OCI-LY1 (cell line): Measurements from ENCODE around the gene DNAH17.

Source experiments
- H2AFZ ChIP-seq: fragments of 200-600 bp; sonication (generic), shearing (Covaris generic); 2 replicates; pipeline ENCODE4 v1.6.0; 2014; ENCODE audit warnings: antibody characterized with exemption, mild to moderate bottlenecking, low read length
- H3F3A ChIP-seq: fragments of 200-600 bp; sonication (generic), shearing (Covaris generic); 2 replicates; pipeline ENCODE4 v1.6.0; 2014; ENCODE audit warnings: mild to moderate bottlenecking, antibody characterized with exemption, low read length, moderate library complexity; ENCODE audit not compliant: insufficient read depth
- H3K27ac ChIP-seq: fragments of 200-600 bp; sonication (generic); 2 replicates; pipeline ENCODE4 v1.5.1; 2014; ENCODE audit warnings: low read length, mixed run types, mild to moderate bottlenecking, low read depth; ENCODE audit not compliant: poor library complexity, severe bottlenecking
- H3K27me3 ChIP-seq: fragments of 200-600 bp; sonication (generic); 2 replicates; pipeline ENCODE4 v1.6.0; 2014; ENCODE audit warnings: antibody characterized with exemption, mild to moderate bottlenecking, low read length, moderate library complexity; ENCODE audit not compliant: insufficient read depth
- H3K36me3 ChIP-seq: fragments of 200-600 bp; sonication (generic); 2 replicates; pipeline ENCODE4 v1.6.1; 2014; ENCODE audit warnings: mild to moderate bottlenecking, antibody characterized with exemption, low read length, moderate library complexity, mixed read lengths; ENCODE audit not compliant: insufficient read depth
- H3K4me1 ChIP-seq: fragments of 200-600 bp; sonication (generic); 2 replicates; pipeline ENCODE4 v1.5.1; 2014; ENCODE audit warnings: mild to moderate bottlenecking, low read length, moderate library complexity; ENCODE audit not compliant: insufficient read depth, severe bottlenecking
- H3K4me2 ChIP-seq: fragments of 200-600 bp; sonication (generic), shearing (Covaris generic); 2 replicates; pipeline ENCODE4 v1.6.1; 2014; ENCODE audit warnings: low read length
- H3K4me3 ChIP-seq: fragments of 200-600 bp; sonication (generic); 2 replicates; pipeline ENCODE4 v1.5.1; 2014; ENCODE audit warnings: low read length, low read depth, mild to moderate bottlenecking, mixed read lengths; ENCODE audit not compliant: poor library complexity, severe bottlenecking
- H3K79me2 ChIP-seq: fragments of 200-600 bp; shearing (Covaris generic); 2 replicates; pipeline ENCODE4 v1.6.1; 2016; ENCODE audit warnings: mixed run types, low read length, mixed read lengths; ENCODE audit not compliant: insufficient read depth
- H3K9ac ChIP-seq: fragments of 200-600 bp; sonication (generic), shearing (Covaris generic); 2 replicates; pipeline ENCODE4 v1.6.1; 2014; ENCODE audit warnings: mild to moderate bottlenecking, low read length, mixed read lengths
- H3K9me2 ChIP-seq: fragments of 200-600 bp; sonication (generic), shearing (Covaris generic); 2 replicates; pipeline ENCODE4 v1.6.1; 2014; ENCODE audit warnings: low read depth, mild to moderate bottlenecking, low read length, mixed read lengths
- H3K9me3 ChIP-seq: fragments of 200-600 bp; shearing (Covaris generic); 2 replicates; pipeline ENCODE4 v1.6.1; 2014; ENCODE audit warnings: low read length, mixed read lengths
- H4K20me1 ChIP-seq: fragments of 200-600 bp; sonication (generic), shearing (Covaris generic); 2 replicates; pipeline ENCODE4 v1.6.0; 2016; ENCODE audit warnings: mild to moderate bottlenecking, low read length; ENCODE audit not compliant: insufficient read depth
- EZH2 ChIP-seq: fragments of 200-600 bp; sonication (generic), shearing (Covaris generic); IDR thresholded peaks from 2 replicates; pipeline ENCODE4 v1.8.0; 2017; ENCODE audit warnings: borderline replicate concordance, mixed run types, mild to moderate bottlenecking, antibody characterized with exemption, low read length, moderate library complexity, mixed read lengths
- TF ChIP-seq, protein P1 (sequence below): fragments of 200-600 bp; sonication (generic), shearing (Covaris generic); IDR thresholded peaks from 2 replicates; pipeline ENCODE4 v1.5.1; 2017; ENCODE audit warnings: mild to moderate bottlenecking, antibody characterized with exemption, low read length, moderate library complexity, mixed read lengths

The DNAH17 gene

DNA sequence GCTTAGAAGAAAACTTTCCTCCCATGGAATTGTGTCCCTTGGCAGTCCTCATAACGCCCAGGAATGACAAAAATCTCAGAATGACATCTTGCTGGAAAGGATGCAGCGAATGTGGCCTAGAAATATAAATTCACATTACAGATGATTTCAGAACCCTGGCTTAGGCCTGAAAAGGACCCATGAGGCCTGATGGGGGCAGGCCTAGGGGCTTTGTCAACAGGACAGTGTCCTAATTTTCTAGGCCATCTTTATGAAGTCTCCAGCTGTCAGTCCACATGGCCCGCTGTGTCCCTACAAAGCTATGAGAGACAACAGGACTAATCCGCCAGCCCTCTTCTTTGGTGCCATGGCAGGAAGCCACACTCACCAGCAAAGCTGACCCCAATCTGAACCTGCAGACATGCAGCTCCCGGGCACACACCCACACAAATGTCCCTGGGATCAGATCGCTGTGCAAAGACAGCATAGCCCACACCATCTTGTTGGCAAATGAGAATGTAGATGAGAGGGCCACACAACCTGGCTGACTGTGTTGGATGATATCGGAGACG is 40.4 kb upstream of the DNAH17 start:
- Histone ChIP-seq H4K20me1 (no peaks in the 10 kb centered on the region), H3K36me3 (no peaks in the 10 kb centered on the region), H3K27me3 (peaks cover 10% of the 10 kb centered on the region; the same call in 1 of the 2 replicates), H3K4me1 (no peaks in the 10 kb centered on the region), H2AFZ (no peak overlapping the region), H3K4me3 (no peak overlapping the region), H3K9me2 (no peaks in the 10 kb centered on the region), H3F3A (no peaks in the 10 kb centered on the region), H3K9me3 (peaks cover 6% of the 10 kb centered on the region; the same call in 1 of the 2 replicates), H3K9ac (no peak overlapping the region), H3K27ac (no peak overlapping the region), H3K79me2 (no peaks in the 10 kb centered on the region), H3K4me2 (no peak overlapping the region)
- TF ChIP-seq, protein P1, sequence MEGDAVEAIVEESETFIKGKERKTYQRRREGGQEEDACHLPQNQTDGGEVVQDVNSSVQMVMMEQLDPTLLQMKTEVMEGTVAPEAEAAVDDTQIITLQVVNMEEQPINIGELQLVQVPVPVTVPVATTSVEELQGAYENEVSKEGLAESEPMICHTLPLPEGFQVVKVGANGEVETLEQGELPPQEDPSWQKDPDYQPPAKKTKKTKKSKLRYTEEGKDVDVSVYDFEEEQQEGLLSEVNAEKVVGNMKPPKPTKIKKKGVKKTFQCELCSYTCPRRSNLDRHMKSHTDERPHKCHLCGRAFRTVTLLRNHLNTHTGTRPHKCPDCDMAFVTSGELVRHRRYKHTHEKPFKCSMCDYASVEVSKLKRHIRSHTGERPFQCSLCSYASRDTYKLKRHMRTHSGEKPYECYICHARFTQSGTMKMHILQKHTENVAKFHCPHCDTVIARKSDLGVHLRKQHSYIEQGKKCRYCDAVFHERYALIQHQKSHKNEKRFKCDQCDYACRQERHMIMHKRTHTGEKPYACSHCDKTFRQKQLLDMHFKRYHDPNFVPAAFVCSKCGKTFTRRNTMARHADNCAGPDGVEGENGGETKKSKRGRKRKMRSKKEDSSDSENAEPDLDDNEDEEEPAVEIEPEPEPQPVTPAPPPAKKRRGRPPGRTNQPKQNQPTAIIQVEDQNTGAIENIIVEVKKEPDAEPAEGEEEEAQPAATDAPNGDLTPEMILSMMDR = no peak

DNA sequence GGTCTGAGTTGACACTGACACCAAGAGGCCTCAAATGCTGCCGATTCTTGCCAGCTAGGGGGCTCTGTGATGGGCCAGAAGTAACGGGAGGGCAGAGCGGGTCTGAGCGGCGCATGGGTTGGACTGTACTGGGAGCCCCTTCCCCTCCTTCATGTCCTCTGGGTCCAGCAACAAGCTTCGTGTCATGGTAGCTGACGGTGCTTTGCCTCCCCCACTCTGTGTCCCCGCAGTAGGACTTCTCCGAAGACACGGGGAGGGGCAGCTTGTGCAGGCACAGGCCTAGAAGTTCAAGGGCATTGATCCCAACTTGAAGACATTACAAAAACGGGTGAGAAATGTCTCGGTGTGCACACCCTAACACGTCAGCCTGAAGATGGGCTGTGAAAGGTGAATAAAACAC is 39.8 kb upstream of the DNAH17 start:
- TF ChIP-seq EZH2 = no peak
- TF ChIP-seq, protein P1 = no peak
- H3K79me2 ChIP-seq = no peaks in the 10 kb centered on the region
- H2AFZ ChIP-seq = no peak overlapping the region

DNA sequence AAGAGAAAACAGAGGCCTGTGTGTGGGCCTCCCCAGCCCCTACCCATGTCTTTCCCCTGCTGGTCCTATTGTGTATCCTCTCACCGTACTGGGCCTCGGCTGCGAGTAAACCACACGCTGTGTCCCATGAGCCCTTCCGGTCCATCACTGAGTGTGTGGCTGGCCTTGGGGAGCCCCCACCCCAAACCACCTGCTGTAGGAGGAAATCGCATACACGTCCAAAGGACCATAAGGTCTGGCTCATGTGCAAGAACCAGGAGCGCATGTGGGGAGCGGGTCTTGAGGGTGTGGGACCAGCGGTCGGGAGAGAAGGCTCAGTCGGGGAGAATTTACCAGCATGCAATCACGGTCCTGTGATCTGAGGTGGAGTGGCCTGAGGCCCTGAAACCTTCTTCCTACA is 38.4 kb upstream of the DNAH17 start:
- no peak overlapping the region for H3K4me3 ChIP-seq
- H3F3A ChIP-seq = no peaks in the 10 kb centered on the region
- no peak overlapping the region for H2AFZ ChIP-seq
- no peaks in the 10 kb centered on the region for H3K9me2 ChIP-seq
- H3K79me2 ChIP-seq = no peaks in the 10 kb centered on the region
- no peak overlapping the region for H3K4me2 ChIP-seq
- H3K9ac ChIP-seq = no peak overlapping the region
- H3K36me3 ChIP-seq = no peaks in the 10 kb centered on the region
- H3K27ac ChIP-seq = no peak overlapping the region
- H3K9me3 ChIP-seq = peaks cover 6% of the 10 kb centered on the region; the same call in 1 of the 2 replicates
- H3K4me1 ChIP-seq = no peaks in the 10 kb centered on the region
- no peaks in the 10 kb centered on the region for H4K20me1 ChIP-seq
- TF ChIP-seq, protein P1 = no peak
- no peak for TF ChIP-seq EZH2
- peaks cover 10% of the 10 kb centered on the region; the same call in 1 of the 2 replicates for H3K27me3 ChIP-seq

More for the DNA sequence above, 39.8 kb upstream of the DNAH17 start:
- Histone ChIP-seq H3K4me2 (no peak overlapping the region), H3K27ac (no peak overlapping the region), H3K4me3 (no peak overlapping the region), H3K4me1 (no peaks in the 10 kb centered on the region), H4K20me1 (no peaks in the 10 kb centered on the region), H3K27me3 (peaks cover 10% of the 10 kb centered on the region; the same call in 1 of the 2 replicates), H3F3A (no peaks in the 10 kb centered on the region), H3K9me3 (peaks cover 6% of the 10 kb centered on the region; the same call in 1 of the 2 replicates), H3K9me2 (no peaks in the 10 kb centered on the region), H3K36me3 (no peaks in the 10 kb centered on the region), H3K9ac (no peak overlapping the region)
